Ovary (tissue), 9 donors: ENCODE results near the gene TACC2. TPM values are rescaled to one million over a fixed set of nuclear protein-coding genes. Genes with fewer than 3 reads are reported as not detected.

Source experiments
- DNase-seq, 5 donors: peaks; one replicate each; pipeline ENCODE4 v3.0.0-alpha.2; 2019 to 2020
- H3K27ac ChIP-seq, 2 donors: fragments of 200-600 bp; one replicate each; pipeline versions ENCODE4 v1.5.1 to v1.8.0; 2019 to 2022
- H3K27me3 ChIP-seq: fragments of 200-600 bp; one replicate; pipeline ENCODE4 v1.8.0; 2022
- H3K36me3 ChIP-seq: fragments of 200-600 bp; sonication (generic); one replicate; pipeline ENCODE4 v1.5.1; 2019
- H3K4me1 ChIP-seq: one replicate; pipeline ENCODE4 v1.8.1; 2013; ENCODE audit warnings: mild to moderate bottlenecking, moderate library complexity; ENCODE audit not compliant: insufficient read depth
- H3K4me3 ChIP-seq: fragments of 200-600 bp; sonication (generic); one replicate; pipeline ENCODE4 v1.5.1; 2017
- H3K9me3 ChIP-seq, 2 donors: fragments of 200-600 bp in 1 of 2; sonication (generic) in 1 of 2; one replicate each; pipeline versions ENCODE4 v1.5.1 to v1.8.1; 2013 to 2019; ENCODE audit warnings: mild to moderate bottlenecking in 1 of 2, moderate library complexity in 1 of 2
- CTCF ChIP-seq, 3 donors: fragments of 450-650 bp in 2 of 3; fragments of 200-600 bp in 1 of 3; IDR thresholded peaks; one replicate each; pipeline versions ENCODE4 v1.5.1 to v1.8.0; 2016 to 2022; ENCODE audit warnings: antibody characterized with exemption in 3 of 3, mild to moderate bottlenecking in 1 of 3
- EP300 ChIP-seq: sonication (generic); formaldehyde crosslinking; IDR thresholded peaks from one replicate; pipeline ENCODE4 v1.6.1; 2017; ENCODE audit warnings: antibody characterized with exemption
- POLR2A ChIP-seq: fragments of 450-650 bp; IDR thresholded peaks from one replicate; pipeline ENCODE4 v1.6.1; 2017; ENCODE audit warnings: antibody characterized with exemption, mild to moderate bottlenecking, moderate library complexity
- WGBS, 3 donors: extraction: QIAGEN DNeasy Blood & Tissue Kit in 1 of 3; methylation state at CpG; one replicate each; pipeline versions ENCODE4 v1.1.5 to v1.1.7; 2013 to 2017; 5-methylcytosine and 5-hydroxymethylcytosine counted together
- intact Hi-C, 4 donors: fragments of 100-400 bp; cut with DNase I; formaldehyde crosslinking; loops; one replicate each; pipeline versions ENCODE4 v1.11.0 to v1.15.1; 2022 to 2023
- polyA plus RNA-seq, 2 donors: library from polyadenylated mRNA; stranded (reverse); fragments of 200-250 nt in 1 of 2; fragments of 350-450 nt in 1 of 2; fragmentation: Illumina TruSeq in 1 of 2; extraction: RNeasy Lipid Tissue Mini Kit (QIAGEN cat#74804) in 1 of 2; gene quantifications; one replicate each; pipeline ENCODE4 v1.2.3, GENCODE V29; 2013 to 2014
- total RNA-seq, 7 donors: library from RNA; depleted of rRNA in 2 of 7; stranded (reverse); fragments of >200 nt in 2 of 7; fragmentation: NEBNext Ultra II Directional in 3 of 7; extraction: Animal tissue kit (Norgen Biotek cat#: 25700) in 3 of 7; gene quantifications; one replicate each; pipeline versions ENCODE4 v1.1.0 to v1.2.4, GENCODE V29; 2016 to 2023
- donor health status: DM: no; HTN: no; CAD: no; lungs with moderate emphysema.
- donor health status: DM: no; HTN: no; CAD: no.
- donor health status: Bipolar disorder and iron deficiency.
- donor health status: DM: yes; HTN: yes; CAD: no.
- donor health status: DM: no; HTN: no; CAD: no.
- donor health status: DM: yes; HTN: yes; CAD: no.

The TACC2 gene
- total and polyA plus RNA-seq, 9 donors: 6.1 to 66.4 (median 14.2) TPM

GRCh38 chr10:122281751-122282150 is 292.8 kb downstream of the TACC2 start:
- TF ChIP-seq EP300: no peak
- no peak for TF ChIP-seq POLR2A
- no peak for TF ChIP-seq CTCF (IDR thresholded peaks at IDR 0.05)
- no peaks in the 10 kb centered on the region for H3K4me1 ChIP-seq
- H3K4me3 ChIP-seq: no peak overlapping the region
- no peaks in the 10 kb centered on the region for H3K9me3 ChIP-seq
- H3K27ac ChIP-seq: no peak overlapping the region
- H3K27me3 ChIP-seq: no peaks in the 10 kb centered on the region
- 83 to 91% (median 88%) methylated on average over 8 of the region's 8 CpGs for WGBS, 3 donors
- peak in 1 of 5 donors; percentile 7 for DNase-seq
- H3K36me3 ChIP-seq: no peaks in the 10 kb centered on the region
- intact Hi-C loops: no loop called here

- no peak overlapping the region for H3K27ac ChIP-seq
Measured at GRCh38 chr10:122282253-122282671, 293.3 kb downstream of the TACC2 start.

GRCh38 chr10:122282909-122283308 is 293.9 kb downstream of the TACC2 start:
- H3K4me3 ChIP-seq: no peak overlapping the region
- no peaks in the 10 kb centered on the region for H3K9me3 ChIP-seq
- WGBS, 3 donors: 81 to 85% (median 84%) methylated on average over 7 of the region's 7 CpGs
- no peak for DNase-seq
- no peaks in the 10 kb centered on the region for H3K27me3 ChIP-seq
- intact Hi-C loops: no loop called here
- no peak for TF ChIP-seq CTCF (IDR thresholded peaks at IDR 0.05)
- TF ChIP-seq EP300: no peak
- TF ChIP-seq POLR2A: no peak
- H3K4me1 ChIP-seq: no peaks in the 10 kb centered on the region
- no peaks in the 10 kb centered on the region for H3K36me3 ChIP-seq
- H3K27ac ChIP-seq: no peak overlapping the region

More at GRCh38 chr10:122282253-122282671, 293.3 kb downstream of the TACC2 start:
- Histone ChIP-seq H3K4me1 (no peaks in the 10 kb centered on the region), H3K9me3 (no peaks in the 10 kb centered on the region), H3K36me3 (no peaks in the 10 kb centered on the region), H3K27me3 (no peaks in the 10 kb centered on the region), H3K4me3 (no peak overlapping the region)
- WGBS, 3 donors: 63 to 65% (median 64%) methylated on average over 9 of the region's 9 CpGs
- DNase-seq: no peak
- intact Hi-C loops: no loop called here
- TF ChIP-seq CTCF (IDR thresholded peaks at IDR 0.05) (no peak), EP300 (no peak), POLR2A (no peak)

- H3K9me3 ChIP-seq: no peaks in the 10 kb centered on the region
- H3K4me3 ChIP-seq: no peak overlapping the region
- TF ChIP-seq EP300: no peak
- no peak for TF ChIP-seq POLR2A
- TF ChIP-seq CTCF (IDR thresholded peaks at IDR 0.05): no peak
- no peak for DNase-seq
- WGBS, 3 donors: 86 to 88% (median 87%) methylated on average over 17 of the region's 17 CpGs
- H3K36me3 ChIP-seq: no peaks in the 10 kb centered on the region
- no peaks in the 10 kb centered on the region for H3K27me3 ChIP-seq
- no peak overlapping the region for H3K27ac ChIP-seq
- intact Hi-C loops: no loop called here
- H3K4me1 ChIP-seq: no peaks in the 10 kb centered on the region
Measured at GRCh38 chr10:122285506-122286444, 296.8 kb downstream of the TACC2 start.
